SK-N-SH treated with all-trans-retinoic acid at 6 μM for 48 hours (cell line): ENCODE results near the gene CHPF.

Source experiments
- ATAC-seq: fragments of 200-7000 bp; cut with Tn5 transposase; 3 replicates; pipeline ENCODE4 v1.9.1; 2020; ENCODE audit warnings: mild to moderate bottlenecking, moderate library complexity
- ARNTL ChIP-seq: fragments of 450-650 bp; formaldehyde crosslinking; IDR thresholded peaks from 2 replicates; pipeline ENCODE4 v1.5.0; 2020; ENCODE audit warnings: low read depth, mild to moderate bottlenecking, moderate library complexity, borderline replicate concordance
- BACH2 ChIP-seq: fragments of 250-450 bp; sonication (Bioruptor Pico); IDR thresholded peaks from 2 replicates; pipeline ENCODE4 v1.9.0; 2021; ENCODE audit warnings: mild to moderate bottlenecking, borderline replicate concordance
- CSDC2 ChIP-seq: fragments of 250-450 bp; sonication (Bioruptor Pico); IDR thresholded peaks from 2 replicates; pipeline ENCODE4 v1.5.0; 2020; ENCODE audit warnings: mild to moderate bottlenecking, moderate library complexity
- GLIS3 ChIP-seq: fragments of 250-450 bp; sonication (Bioruptor Pico); IDR thresholded peaks from 2 replicates; pipeline ENCODE4 v1.5.0; 2020; ENCODE audit warnings: mild to moderate bottlenecking, moderate library complexity
- ISL1 ChIP-seq: fragments of 250-450 bp; sonication (Bioruptor Pico); IDR thresholded peaks from 2 replicates; pipeline ENCODE4 v2.1.2; 2022; ENCODE audit warnings: mild to moderate bottlenecking, moderate library complexity
- OSR1 ChIP-seq: fragments of 250-450 bp; sonication (Bioruptor Pico); IDR thresholded peaks from 2 replicates; pipeline ENCODE4 v1.8.0; 2022; ENCODE audit warnings: moderate library complexity, mild to moderate bottlenecking, inconsistent platforms
- PPARA ChIP-seq: fragments of 250-450 bp; sonication (Bioruptor Pico); IDR thresholded peaks from 2 replicates; pipeline ENCODE4 v1.5.0; 2020; ENCODE audit warnings: mild to moderate bottlenecking, borderline replicate concordance
- TCF4 ChIP-seq: fragments of 250-450 bp; sonication (Bioruptor Pico); IDR thresholded peaks from 2 replicates; pipeline ENCODE4 v1.8.0; 2021; ENCODE audit warnings: mild to moderate bottlenecking, moderate library complexity, borderline replicate concordance
- TOX ChIP-seq: fragments of 250-450 bp; sonication (Bioruptor Pico); IDR thresholded peaks from 2 replicates; pipeline ENCODE4 v1.8.0; 2021; ENCODE audit warnings: mild to moderate bottlenecking, moderate library complexity, borderline replicate concordance
- ZC3H10 ChIP-seq: fragments of 250-450 bp; sonication (Bioruptor Pico); IDR thresholded peaks from 2 replicates; pipeline ENCODE4 v1.5.1; 2021; ENCODE audit warnings: mild to moderate bottlenecking, moderate library complexity
- ZFP3 ChIP-seq: fragments of 250-450 bp; sonication (Bioruptor Pico); IDR thresholded peaks from 2 replicates; pipeline ENCODE4 v1.5.0; 2020; ENCODE audit warnings: mild to moderate bottlenecking, moderate library complexity
- ZFP30 ChIP-seq: fragments of 450-650 bp; formaldehyde crosslinking; IDR thresholded peaks from 2 replicates; pipeline ENCODE4 v1.5.0; 2022; ENCODE audit warnings: mild to moderate bottlenecking, moderate library complexity
- ZNF70 ChIP-seq: fragments of 450-650 bp; formaldehyde crosslinking; IDR thresholded peaks from 2 replicates; pipeline ENCODE4 v1.5.0; 2020; ENCODE audit warnings: mild to moderate bottlenecking, moderate library complexity
- ZNF8 ChIP-seq: fragments of 450-650 bp; formaldehyde crosslinking; IDR thresholded peaks from 2 replicates; pipeline ENCODE4 v1.5.0; 2020; ENCODE audit warnings: mild to moderate bottlenecking, moderate library complexity
- TF ChIP-seq, protein P1 (sequence below): fragments of 250-450 bp; sonication (Bioruptor Pico); IDR thresholded peaks from 2 replicates; pipeline ENCODE4 v1.5.1; 2021; ENCODE audit warnings: mild to moderate bottlenecking, moderate library complexity
- TF ChIP-seq, protein P2 (sequence below): fragments of 250-450 bp; sonication (Bioruptor Pico); IDR thresholded peaks from 2 replicates; pipeline ENCODE4 v1.5.1; 2020; ENCODE audit warnings: low read depth, mild to moderate bottlenecking, moderate library complexity
- TF ChIP-seq, protein P3 (sequence below): fragments of 250-450 bp; sonication (Bioruptor Pico); IDR thresholded peaks from 2 replicates; pipeline ENCODE4 v1.5.0; 2020; ENCODE audit warnings: mild to moderate bottlenecking, moderate library complexity
- TF ChIP-seq, protein P4 (sequence below): fragments of 250-450 bp; sonication (Bioruptor Pico); IDR thresholded peaks from 2 replicates; pipeline ENCODE4 v1.8.0; 2020; ENCODE audit warnings: mild to moderate bottlenecking, moderate library complexity, borderline replicate concordance

Gene CHPF

DNA sequence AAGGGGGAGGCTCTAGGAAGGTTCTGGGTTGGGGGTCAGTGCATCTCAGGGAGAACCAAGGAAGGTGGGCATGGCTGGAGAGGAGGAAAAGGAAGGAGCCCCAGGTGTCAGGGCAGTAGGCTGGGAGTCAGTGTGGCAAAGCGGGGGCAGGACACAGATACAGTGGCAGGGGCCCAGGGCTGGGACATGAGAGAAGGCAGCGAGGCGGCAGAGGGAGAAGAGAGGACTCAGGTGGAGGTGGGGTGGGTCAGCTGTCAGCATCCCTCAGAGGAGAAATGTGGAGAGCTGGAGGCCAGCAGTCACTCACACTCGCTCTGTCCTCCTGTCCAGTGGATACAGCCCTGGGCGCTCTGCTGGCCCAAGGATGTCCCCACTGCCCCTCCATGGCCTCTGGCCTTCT is 50.5 kb downstream of the CHPF start:
- ATAC-seq = no peak
- TF ChIP-seq ZNF8 (CRISPR knock-in tag) = no peak

DNA sequence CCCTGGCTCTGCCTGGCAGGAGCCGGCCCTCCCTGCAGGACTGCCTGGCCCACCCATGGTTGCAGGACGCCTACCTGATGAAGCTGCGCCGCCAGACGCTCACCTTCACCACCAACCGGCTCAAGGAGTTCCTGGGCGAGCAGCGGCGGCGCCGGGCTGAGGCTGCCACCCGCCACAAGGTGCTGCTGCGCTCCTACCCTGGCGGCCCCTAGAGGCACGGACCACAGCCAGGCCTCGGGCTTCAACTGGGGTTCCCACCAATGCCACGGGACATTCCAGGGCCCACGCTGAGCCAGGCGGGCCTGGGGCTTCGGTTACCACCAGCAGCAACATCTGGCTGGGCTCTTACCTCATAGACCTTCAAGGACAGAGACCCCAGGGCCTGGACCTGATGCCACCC is 51.0 kb downstream of the CHPF start:
- ATAC-seq = no peak
- TF ChIP-seq OSR1 (CRISPR knock-in tag) (no peak), CSDC2 (CRISPR knock-in tag) (no peak), ARNTL (no peak), PPARA (no peak), TCF4 (CRISPR knock-in tag) (no peak), TOX (CRISPR knock-in tag) (no peak), ZNF8 (CRISPR knock-in tag) (no peak)
- TF ChIP-seq, protein P1, sequence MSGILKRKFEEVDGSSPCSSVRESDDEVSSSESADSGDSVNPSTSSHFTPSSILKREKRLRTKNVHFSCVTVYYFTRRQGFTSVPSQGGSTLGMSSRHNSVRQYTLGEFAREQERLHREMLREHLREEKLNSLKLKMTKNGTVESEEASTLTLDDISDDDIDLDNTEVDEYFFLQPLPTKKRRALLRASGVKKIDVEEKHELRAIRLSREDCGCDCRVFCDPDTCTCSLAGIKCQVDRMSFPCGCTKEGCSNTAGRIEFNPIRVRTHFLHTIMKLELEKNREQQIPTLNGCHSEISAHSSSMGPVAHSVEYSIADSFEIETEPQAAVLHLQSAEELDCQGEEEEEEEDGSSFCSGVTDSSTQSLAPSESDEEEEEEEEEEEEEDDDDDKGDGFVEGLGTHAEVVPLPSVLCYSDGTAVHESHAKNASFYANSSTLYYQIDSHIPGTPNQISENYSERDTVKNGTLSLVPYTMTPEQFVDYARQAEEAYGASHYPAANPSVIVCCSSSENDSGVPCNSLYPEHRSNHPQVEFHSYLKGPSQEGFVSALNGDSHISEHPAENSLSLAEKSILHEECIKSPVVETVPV (CRISPR knock-in tag) = no peak
- TF ChIP-seq, protein P2, sequence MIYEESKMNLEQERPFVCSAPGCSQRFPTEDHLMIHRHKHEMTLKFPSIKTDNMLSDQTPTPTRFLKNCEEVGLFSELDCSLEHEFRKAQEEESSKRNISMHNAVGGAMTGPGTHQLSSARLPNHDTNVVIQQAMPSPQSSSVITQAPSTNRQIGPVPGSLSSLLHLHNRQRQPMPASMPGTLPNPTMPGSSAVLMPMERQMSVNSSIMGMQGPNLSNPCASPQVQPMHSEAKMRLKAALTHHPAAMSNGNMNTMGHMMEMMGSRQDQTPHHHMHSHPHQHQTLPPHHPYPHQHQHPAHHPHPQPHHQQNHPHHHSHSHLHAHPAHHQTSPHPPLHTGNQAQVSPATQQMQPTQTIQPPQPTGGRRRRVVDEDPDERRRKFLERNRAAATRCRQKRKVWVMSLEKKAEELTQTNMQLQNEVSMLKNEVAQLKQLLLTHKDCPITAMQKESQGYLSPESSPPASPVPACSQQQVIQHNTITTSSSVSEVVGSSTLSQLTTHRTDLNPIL (CRISPR knock-in tag) = no peak

DNA sequence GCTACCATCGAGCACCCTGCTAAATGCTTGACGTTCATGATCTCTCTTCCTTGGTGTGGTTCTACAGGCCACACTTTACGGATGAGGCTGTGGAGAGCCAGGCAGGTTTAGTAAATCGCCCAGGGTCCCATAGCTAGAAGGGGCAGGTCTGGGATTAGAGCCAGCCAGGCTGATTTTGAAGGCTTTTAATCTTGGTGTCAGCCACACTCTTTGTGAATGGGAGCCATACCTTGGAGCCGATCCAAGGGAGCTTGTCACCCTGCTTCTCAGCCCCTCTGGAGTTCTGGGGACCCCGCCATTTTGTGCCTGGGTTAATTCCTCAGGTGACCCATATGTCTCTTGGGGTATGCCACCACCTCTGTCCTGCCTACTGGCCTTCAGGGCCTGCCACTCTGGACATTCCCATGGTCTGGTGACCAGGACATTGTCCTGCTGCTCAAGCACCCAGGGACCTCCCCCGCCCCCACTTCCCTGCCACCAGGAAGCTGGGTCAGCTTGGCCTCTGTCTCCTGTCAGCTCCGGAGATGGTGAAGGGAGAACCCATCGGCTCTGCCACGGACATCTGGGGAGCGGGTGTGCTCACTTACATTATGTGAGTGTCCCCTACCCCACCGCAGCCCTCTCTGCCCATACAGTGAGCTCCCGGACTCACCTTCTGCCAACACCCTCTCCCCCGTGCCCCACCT is 52.2 kb downstream of the CHPF start:
- no peak for ATAC-seq
- TF ChIP-seq ZFP3 (no peak), ZFP30 (CRISPR knock-in tag) (no peak), ZC3H10 (CRISPR knock-in tag) (no peak), ISL1 (CRISPR knock-in tag) (no peak), OSR1 (CRISPR knock-in tag) (no peak), TCF4 (CRISPR knock-in tag) (no peak), ZNF70 (CRISPR knock-in tag) (no peak), BACH2 (CRISPR knock-in tag) (no peak), PPARA (no peak), CSDC2 (CRISPR knock-in tag) (no peak), ARNTL (no peak), GLIS3 (CRISPR knock-in tag) (no peak)
- TF ChIP-seq, protein P2 (CRISPR knock-in tag) = no peak
- TF ChIP-seq, protein P1 (CRISPR knock-in tag) = no peak
- TF ChIP-seq, protein P3, sequence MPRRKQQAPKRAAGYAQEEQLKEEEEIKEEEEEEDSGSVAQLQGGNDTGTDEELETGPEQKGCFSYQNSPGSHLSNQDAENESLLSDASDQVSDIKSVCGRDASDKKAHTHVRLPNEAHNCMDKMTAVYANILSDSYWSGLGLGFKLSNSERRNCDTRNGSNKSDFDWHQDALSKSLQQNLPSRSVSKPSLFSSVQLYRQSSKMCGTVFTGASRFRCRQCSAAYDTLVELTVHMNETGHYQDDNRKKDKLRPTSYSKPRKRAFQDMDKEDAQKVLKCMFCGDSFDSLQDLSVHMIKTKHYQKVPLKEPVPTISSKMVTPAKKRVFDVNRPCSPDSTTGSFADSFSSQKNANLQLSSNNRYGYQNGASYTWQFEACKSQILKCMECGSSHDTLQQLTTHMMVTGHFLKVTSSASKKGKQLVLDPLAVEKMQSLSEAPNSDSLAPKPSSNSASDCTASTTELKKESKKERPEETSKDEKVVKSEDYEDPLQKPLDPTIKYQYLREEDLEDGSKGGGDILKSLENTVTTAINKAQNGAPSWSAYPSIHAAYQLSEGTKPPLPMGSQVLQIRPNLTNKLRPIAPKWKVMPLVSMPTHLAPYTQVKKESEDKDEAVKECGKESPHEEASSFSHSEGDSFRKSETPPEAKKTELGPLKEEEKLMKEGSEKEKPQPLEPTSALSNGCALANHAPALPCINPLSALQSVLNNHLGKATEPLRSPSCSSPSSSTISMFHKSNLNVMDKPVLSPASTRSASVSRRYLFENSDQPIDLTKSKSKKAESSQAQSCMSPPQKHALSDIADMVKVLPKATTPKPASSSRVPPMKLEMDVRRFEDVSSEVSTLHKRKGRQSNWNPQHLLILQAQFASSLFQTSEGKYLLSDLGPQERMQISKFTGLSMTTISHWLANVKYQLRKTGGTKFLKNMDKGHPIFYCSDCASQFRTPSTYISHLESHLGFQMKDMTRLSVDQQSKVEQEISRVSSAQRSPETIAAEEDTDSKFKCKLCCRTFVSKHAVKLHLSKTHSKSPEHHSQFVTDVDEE (CRISPR knock-in tag) = no peak
- TF ChIP-seq, protein P4, sequence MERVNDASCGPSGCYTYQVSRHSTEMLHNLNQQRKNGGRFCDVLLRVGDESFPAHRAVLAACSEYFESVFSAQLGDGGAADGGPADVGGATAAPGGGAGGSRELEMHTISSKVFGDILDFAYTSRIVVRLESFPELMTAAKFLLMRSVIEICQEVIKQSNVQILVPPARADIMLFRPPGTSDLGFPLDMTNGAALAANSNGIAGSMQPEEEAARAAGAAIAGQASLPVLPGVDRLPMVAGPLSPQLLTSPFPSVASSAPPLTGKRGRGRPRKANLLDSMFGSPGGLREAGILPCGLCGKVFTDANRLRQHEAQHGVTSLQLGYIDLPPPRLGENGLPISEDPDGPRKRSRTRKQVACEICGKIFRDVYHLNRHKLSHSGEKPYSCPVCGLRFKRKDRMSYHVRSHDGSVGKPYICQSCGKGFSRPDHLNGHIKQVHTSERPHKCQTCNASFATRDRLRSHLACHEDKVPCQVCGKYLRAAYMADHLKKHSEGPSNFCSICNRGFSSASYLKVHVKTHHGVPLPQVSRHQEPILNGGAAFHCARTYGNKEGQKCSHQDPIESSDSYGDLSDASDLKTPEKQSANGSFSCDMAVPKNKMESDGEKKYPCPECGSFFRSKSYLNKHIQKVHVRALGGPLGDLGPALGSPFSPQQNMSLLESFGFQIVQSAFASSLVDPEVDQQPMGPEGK (CRISPR knock-in tag) = no peak
